ENCODE results near the gene DMD. TPM values are rescaled to one million over a fixed set of nuclear protein-coding genes. Genes with fewer than 3 reads are reported as not detected.

DMD gene
- total RNA-seq, 1 experiment from 2014 or later, result 19.3 TPM

GRCh38 chrX:32839781-32840180, 371.6 kb downstream of the DMD start:
- ChIA-PET CTCF (no interaction called here), POLR2A (interaction anchor here (0.7 kb wide), 1 partner anchor 54 kb away, joined by 3 read pairs; no protein-coding TSS in a partner anchor)
- H3K27ac Mint-ChIP-seq (ENCODE audit: low read depth, unreplicated experiment), result no peak overlapping the region
- BruUV-seq (replicated peaks), result no TSS peak
- H3K4me1 Mint-ChIP-seq (ENCODE audit: insufficient read depth, unreplicated experiment), result no peaks in the 10 kb centered on the region
- intact Hi-C loops (cut with micrococcal nuclease), result no loop called here
- H3K4me3 Mint-ChIP-seq (ENCODE audit: unreplicated experiment), result no peak overlapping the region
- H3K36me3 Mint-ChIP-seq (ENCODE audit: insufficient read depth, unreplicated experiment), result no peaks in the 10 kb centered on the region
- TF ChIP-seq CTCF (IDR thresholded peaks at IDR 0.05; ENCODE audit: unreplicated experiment), result no peak
- DNase-seq (ENCODE audit: unreplicated experiment), result no peak
- H3K27me3 Mint-ChIP-seq (ENCODE audit: insufficient read depth, unreplicated experiment), result peaks cover 18% of the 10 kb centered on the region
- peaks cover 8% of the 10 kb centered on the region for H3K9me3 Mint-ChIP-seq (ENCODE audit: unreplicated experiment)

GRCh38 chrX:32825009-32825408, 386.3 kb downstream of the DMD start:
- H3K36me3 Mint-ChIP-seq (ENCODE audit: insufficient read depth, unreplicated experiment), result no peaks in the 10 kb centered on the region
- DNase-seq (ENCODE audit: unreplicated experiment), result no peak
- no peak overlapping the region for H3K27ac Mint-ChIP-seq (ENCODE audit: low read depth, unreplicated experiment)
- ChIA-PET POLR2A (no interaction called here), CTCF (no interaction called here)
- H3K4me3 Mint-ChIP-seq (ENCODE audit: unreplicated experiment), result no peak overlapping the region
- BruUV-seq (replicated peaks), result no TSS peak
- intact Hi-C loops (cut with micrococcal nuclease), result no loop called here
- TF ChIP-seq CTCF (IDR thresholded peaks at IDR 0.05; ENCODE audit: unreplicated experiment), result no peak
- H3K27me3 Mint-ChIP-seq (ENCODE audit: insufficient read depth, unreplicated experiment), result peaks cover 3% of the 10 kb centered on the region
- H3K4me1 Mint-ChIP-seq (ENCODE audit: insufficient read depth, unreplicated experiment), result no peaks in the 10 kb centered on the region
- H3K9me3 Mint-ChIP-seq (ENCODE audit: unreplicated experiment), result no peaks in the 10 kb centered on the region

- Mint-ChIP-seq H3K36me3 (ENCODE audit: insufficient read depth, unreplicated experiment) (no peaks in the 10 kb centered on the region), H3K9me3 (ENCODE audit: unreplicated experiment) (no peaks in the 10 kb centered on the region), H3K27ac (ENCODE audit: low read depth, unreplicated experiment) (no peak overlapping the region), H3K27me3 (ENCODE audit: insufficient read depth, unreplicated experiment) (no peaks in the 10 kb centered on the region), H3K4me1 (ENCODE audit: insufficient read depth, unreplicated experiment) (no peaks in the 10 kb centered on the region), H3K4me3 (ENCODE audit: unreplicated experiment) (no peak overlapping the region)
- BruUV-seq (replicated peaks), result no TSS peak
- no peak for DNase-seq (ENCODE audit: unreplicated experiment)
- intact Hi-C loops (cut with micrococcal nuclease), result no loop called here
- POLR2A ChIA-PET, result no interaction called here
- TF ChIP-seq CTCF (IDR thresholded peaks at IDR 0.05; ENCODE audit: unreplicated experiment), result no peak
- CTCF ChIA-PET, result no interaction called here
Observed at GRCh38 chrX:32804034-32804433, 407.3 kb downstream of the DMD start.

GRCh38 chrX:32798990-32799389, 412.4 kb downstream of the DMD start:
- CTCF ChIA-PET, result no interaction called here
- Mint-ChIP-seq H3K27ac (ENCODE audit: low read depth, unreplicated experiment) (no peak overlapping the region), H3K36me3 (ENCODE audit: insufficient read depth, unreplicated experiment) (no peaks in the 10 kb centered on the region), H3K4me1 (ENCODE audit: insufficient read depth, unreplicated experiment) (no peaks in the 10 kb centered on the region), H3K27me3 (ENCODE audit: insufficient read depth, unreplicated experiment) (peaks cover 19% of the 10 kb centered on the region), H3K4me3 (ENCODE audit: unreplicated experiment) (no peak overlapping the region), H3K9me3 (ENCODE audit: unreplicated experiment) (no peaks in the 10 kb centered on the region)
- POLR2A ChIA-PET, result no interaction called here
- intact Hi-C loops (cut with micrococcal nuclease), result no loop called here
- DNase-seq (ENCODE audit: unreplicated experiment), result no peak
- no TSS peak for BruUV-seq (replicated peaks)
- TF ChIP-seq CTCF (IDR thresholded peaks at IDR 0.05; ENCODE audit: unreplicated experiment), result no peak

Measured in MCF 10A (cell line).